Mammary epithelial cell (primary cell): ENCODE measurements around the gene CGNL1.

Source experiments
- EZH2 ChIP-seq: IDR thresholded peaks from 2 replicates; pipeline ENCODE4 v1.6.1; 2012; ENCODE audit warnings: low read length, inconsistent platforms, borderline replicate concordance
- TF ChIP-seq, protein P1 (sequence below), 2 donors: IDR thresholded peaks in 1 of 2; conservative IDR thresholded peaks in 1 of 2; 2 replicates each; pipeline ENCODE4 v1.5.1; 2011 to 2012; ENCODE audit warnings: inconsistent platforms in 2 of 2, low read length in 2 of 2, mild to moderate bottlenecking in 2 of 2, control low read depth in 1 of 2, low read depth in 1 of 2; ENCODE audit not compliant: insufficient read depth in 1 of 2; ENCODE audit errors: extremely low read depth in 1 of 2

DNA sequence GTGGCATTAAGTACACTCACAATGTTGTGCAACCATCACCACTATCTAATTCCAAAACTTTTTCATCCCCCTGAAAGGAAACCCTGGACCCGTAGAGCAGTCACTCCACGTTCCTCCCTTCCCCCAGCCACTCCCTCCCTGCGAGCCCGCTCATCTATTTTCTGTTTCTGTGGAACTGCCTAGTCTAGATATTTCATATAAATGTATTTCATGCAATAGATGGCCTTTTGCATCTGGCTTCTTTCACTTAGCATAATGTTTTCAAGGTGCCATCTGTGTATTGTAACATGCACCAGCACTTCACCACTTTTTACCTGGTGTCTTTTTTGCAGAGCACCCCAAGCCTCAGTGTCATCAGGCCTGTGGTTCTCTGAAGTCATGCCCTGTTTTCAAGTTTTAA, 10.7 kb downstream of the CGNL1 start:
- TF ChIP-seq, protein P1, sequence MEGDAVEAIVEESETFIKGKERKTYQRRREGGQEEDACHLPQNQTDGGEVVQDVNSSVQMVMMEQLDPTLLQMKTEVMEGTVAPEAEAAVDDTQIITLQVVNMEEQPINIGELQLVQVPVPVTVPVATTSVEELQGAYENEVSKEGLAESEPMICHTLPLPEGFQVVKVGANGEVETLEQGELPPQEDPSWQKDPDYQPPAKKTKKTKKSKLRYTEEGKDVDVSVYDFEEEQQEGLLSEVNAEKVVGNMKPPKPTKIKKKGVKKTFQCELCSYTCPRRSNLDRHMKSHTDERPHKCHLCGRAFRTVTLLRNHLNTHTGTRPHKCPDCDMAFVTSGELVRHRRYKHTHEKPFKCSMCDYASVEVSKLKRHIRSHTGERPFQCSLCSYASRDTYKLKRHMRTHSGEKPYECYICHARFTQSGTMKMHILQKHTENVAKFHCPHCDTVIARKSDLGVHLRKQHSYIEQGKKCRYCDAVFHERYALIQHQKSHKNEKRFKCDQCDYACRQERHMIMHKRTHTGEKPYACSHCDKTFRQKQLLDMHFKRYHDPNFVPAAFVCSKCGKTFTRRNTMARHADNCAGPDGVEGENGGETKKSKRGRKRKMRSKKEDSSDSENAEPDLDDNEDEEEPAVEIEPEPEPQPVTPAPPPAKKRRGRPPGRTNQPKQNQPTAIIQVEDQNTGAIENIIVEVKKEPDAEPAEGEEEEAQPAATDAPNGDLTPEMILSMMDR (conservative IDR thresholded peaks at IDR 0.05 in 1 of 2, IDR thresholded peaks at IDR 0.05 in 1 of 2; ENCODE audit: extremely low read depth in 1 of 2, insufficient read depth in 1 of 2, low read depth in 1 of 2, low read length in 2 of 2) = no peak
- no peak for TF ChIP-seq EZH2
